Measurements from ENCODE around the gene NCL. TPM values are rescaled to one million over a fixed set of nuclear protein-coding genes. Genes with fewer than 3 reads are reported as not detected.

NCL gene
- total and polyA plus RNA-seq, 2 of the 4 experiments (the other 2 are of a cell fraction): 267 to 289 TPM

GRCh38 chr2:231413921-231414476, 50.3 kb downstream of the NCL start:
- Histone ChIP-seq H3K18ac (ENCODE audit: low read depth, low read length) (no peak overlapping the region), H3K4ac (ENCODE audit: low read depth, low read length) (peak overlapping the region; percentile 1; the same call in 1 of the 2 replicates), H4K5ac (ENCODE audit: low read depth, low read length) (no peak overlapping the region), H3K4me3 (ENCODE audit: insufficient read depth, low read depth, low read length) (no peak overlapping the region), H3K9me3 (ENCODE audit: control insufficient read depth, insufficient read depth, low read length) (no peaks in the 10 kb centered on the region), H2AK5ac (ENCODE audit: low read depth, low read length) (no peak overlapping the region), H3K27me3 (ENCODE audit: control insufficient read depth, insufficient read depth, low read length) (no peaks in the 10 kb centered on the region), H3K79me1 (ENCODE audit: low read depth in 1 of 2, low read length in 2 of 2) (no peaks in the 10 kb centered on the region), H2BK20ac (ENCODE audit: low read depth, low read length) (no peak overlapping the region), H2AK9ac (replicated peaks; ENCODE audit: low read depth, low read length, poor library complexity) (no peak overlapping the region), H2BK15ac (ENCODE audit: low read depth, low read length) (no peak overlapping the region), H4K20me1 (ENCODE audit: insufficient read depth, low read length) (no peaks in the 10 kb centered on the region), H4K8ac (ENCODE audit: low read depth in 2 of 2, low read length in 2 of 2) (no peak overlapping the region), H2AFZ (replicated peaks; ENCODE audit: low read length, poor library complexity) (no peak overlapping the region), H3K14ac (replicated peaks; ENCODE audit: low read depth, low read length) (no peak overlapping the region), H3K36me3 (ENCODE audit: control insufficient read depth, insufficient read depth, low read length) (no peaks in the 10 kb centered on the region), H3K4me2 (ENCODE audit: low read depth, low read length) (no peak overlapping the region), H2BK5ac (ENCODE audit: low read depth, low read length, poor library complexity, severe bottlenecking) (no peak overlapping the region), H3K9ac (ENCODE audit: low read depth, low read length) (no peak overlapping the region), H3K56ac (ENCODE audit: extremely low read depth, insufficient read depth, low read length) (no peak overlapping the region), H3K27ac (ENCODE audit: insufficient read depth, low read length) (no peak overlapping the region), H4K91ac (ENCODE audit: insufficient read depth, low read depth, low read length) (no peak overlapping the region), H3K9me1 (ENCODE audit: insufficient read depth, low read length) (no peaks in the 10 kb centered on the region), H3K23ac (ENCODE audit: low read depth, low read length) (0 out of 2 replicates have a peak overlapping the region, but pooled peaks have one; percentile 64), H3K4me1 (ENCODE audit: control insufficient read depth, insufficient read depth, low read length) (0 out of 2 replicates have a peak, but pooled peaks cover 3% of the 10 kb centered on the region), H2BK120ac (ENCODE audit: low read depth, low read length) (no peak overlapping the region)
- in situ Hi-C loops (cut with MboI; ENCODE audit: low sequenced_read_pairs): loop anchor here (5.0 to 10.0 kb wide), 3 partner anchors 117 to 309 kb away; no protein-coding TSS in a partner anchor
- ChIA-PET CTCF (interaction anchor here (1.8 kb wide), 1 partner anchor 187 kb away, joined by 5 read pairs; no protein-coding TSS in a partner anchor), POLR2A (ENCODE audit: unreplicated experiment) (no interaction called here)
- ATAC-seq (ENCODE audit: low read depth) (no peak), DNase-seq (no peak)
- TF ChIP-seq USF2 (IDR thresholded peaks at IDR 0.05; ENCODE audit: low read depth, low read length) (no peak), RFX5 (IDR thresholded peaks at IDR 0.05; ENCODE audit: low read depth, low read length) (no peak), NFE2L2 (IDR thresholded peaks at IDR 0.05; ENCODE audit: low read depth, low read length) (no peak), ELK1 (IDR thresholded peaks at IDR 0.05; ENCODE audit: borderline replicate concordance, low read depth, low read length) (no peak), RAD21 (IDR thresholded peaks at IDR 0.05; ENCODE audit: low read length) (no peak), CTCF (conservative IDR thresholded peaks at IDR 0.05; ENCODE audit: low read depth, low read length) (no peak), CEBPB (IDR thresholded peaks at IDR 0.05; ENCODE audit: low read depth, low read length) (no peak), CHD1 (IDR thresholded peaks at IDR 0.05; ENCODE audit: low read depth, low read length) (no peak), POLR2A (IDR thresholded peaks at IDR 0.05; ENCODE audit: low read depth, low read length) (no peak), BHLHE40 (IDR thresholded peaks at IDR 0.05; ENCODE audit: low read depth, low read length) (no peak), MXI1 (IDR thresholded peaks at IDR 0.05; ENCODE audit: borderline replicate concordance, low read depth, low read length) (no peak), SMC3 (IDR thresholded peaks at IDR 0.05; ENCODE audit: low read depth, low read length) (no peak), FOS (IDR thresholded peaks at IDR 0.05; ENCODE audit: low read depth, low read length) (no peak), RCOR1 (IDR thresholded peaks at IDR 0.05; ENCODE audit: insufficient replicate concordance, low read length) (no peak), MAFK (IDR thresholded peaks at IDR 0.05; ENCODE audit: low read depth, low read length) (no peak), MAZ (IDR thresholded peaks at IDR 0.05; ENCODE audit: borderline replicate concordance, low read depth, low read length) (no peak)
- WGBS, 2 experiments (ENCODE audit: extremely low coverage in 2 of 2, insufficient read length in 1 of 2): 68% methylated on average over 9 of the region's 15 CpGs; no CpG with 5 or more reads in 1 of the 2 experiments
- BruUV-seq (replicated peaks): no TSS peak
- intact Hi-C loops (cut with micrococcal nuclease): loop anchor here (2.0 kb wide), 2 partner anchors 309 to 511 kb away; no protein-coding TSS in a partner anchor
- dilution Hi-C loops (cut with HindIII; ENCODE audit: low sequenced_read_pairs, unreplicated experiment): no loop called here
